Stimulated activated CD8-positive, alpha-beta memory T cell treated with anti-CD3 and anti-CD28 coated beads, Interleukin-7, amount 100 ng/mL, for 24 hours (primary cell): Measurements from ENCODE around the gene RSAD1.

Source experiments
- DNase-seq: peaks from one replicate; pipeline ENCODE4 v3.0.0-alpha.2; 2020; ENCODE audit warnings: low read depth

RSAD1 gene

GRCh38 chr17:50458270-50458669 lies 20.4 kb upstream of the RSAD1 start:
- no peak for DNase-seq

- no peak for DNase-seq
Measured at GRCh38 chr17:50458701-50459676, 19.7 kb upstream of the RSAD1 start.

GRCh38 chr17:50459756-50460155 lies 18.9 kb upstream of the RSAD1 start:
- DNase-seq: no peak

- no peak for DNase-seq
Measured at GRCh38 chr17:50460831-50461526, 17.7 kb upstream of the RSAD1 start.

GRCh38 chr17:50461550-50462132 lies 17.0 kb upstream of the RSAD1 start:
- DNase-seq: no peak

GRCh38 chr17:50462446-50462845 lies 16.2 kb upstream of the RSAD1 start:
- no peak for DNase-seq

- DNase-seq: no peak
Measured at GRCh38 chr17:50464121-50464520, 14.5 kb upstream of the RSAD1 start.

- no peak for DNase-seq
Measured at GRCh38 chr17:50464736-50465135, 13.9 kb upstream of the RSAD1 start.

GRCh38 chr17:50465171-50465570 lies 13.5 kb upstream of the RSAD1 start:
- no peak for DNase-seq

- no peak for DNase-seq
Measured at GRCh38 chr17:50465635-50466034, 13.0 kb upstream of the RSAD1 start.

- no peak for DNase-seq
Measured at GRCh38 chr17:50466371-50467113, 12.1 kb upstream of the RSAD1 start.

GRCh38 chr17:50467114-50467854 lies 11.4 kb upstream of the RSAD1 start:
- DNase-seq: no peak

GRCh38 chr17:50467855-50468303 lies 10.8 kb upstream of the RSAD1 start:
- DNase-seq: no peak

GRCh38 chr17:50468304-50469207 lies 10.1 kb upstream of the RSAD1 start, which contains the start of gene CHAD:
Gene CHAD, minus strand, starts transcription at chr17:50468880. Its CDS starts 67 bp downstream, at chr17:50468813.
- DNase-seq: no peak

GRCh38 chr17:50469208-50469605 lies 9.5 kb upstream of the RSAD1 start:
- no peak for DNase-seq

- DNase-seq: no peak
Measured at GRCh38 chr17:50469671-50470305, 8.9 kb upstream of the RSAD1 start.

GRCh38 chr17:50470426-50470825 lies 8.2 kb upstream of the RSAD1 start:
- DNase-seq: no peak

GRCh38 chr17:50471009-50471905 lies 7.4 kb upstream of the RSAD1 start:
- no peak for DNase-seq

GRCh38 chr17:50472286-50472685 lies 6.4 kb upstream of the RSAD1 start:
- no peak for DNase-seq
